HL-60 (cell line): ENCODE measurements around the gene MXD4.

ENCODE experiments used
- GABPA ChIP-seq: IDR thresholded peaks from 2 replicates; pipeline ENCODE4 v1.6.1; 2012; ENCODE audit warnings: low read depth
- POLR2AphosphoS5 ChIP-seq: IDR thresholded peaks from 2 replicates; pipeline ENCODE4 v1.6.1; 2012; ENCODE audit warnings: low read depth
- SPI1 ChIP-seq: IDR thresholded peaks from 2 replicates; pipeline ENCODE4 v1.6.1; 2012; ENCODE audit warnings: low read depth, mild to moderate bottlenecking, borderline replicate concordance

DNA sequence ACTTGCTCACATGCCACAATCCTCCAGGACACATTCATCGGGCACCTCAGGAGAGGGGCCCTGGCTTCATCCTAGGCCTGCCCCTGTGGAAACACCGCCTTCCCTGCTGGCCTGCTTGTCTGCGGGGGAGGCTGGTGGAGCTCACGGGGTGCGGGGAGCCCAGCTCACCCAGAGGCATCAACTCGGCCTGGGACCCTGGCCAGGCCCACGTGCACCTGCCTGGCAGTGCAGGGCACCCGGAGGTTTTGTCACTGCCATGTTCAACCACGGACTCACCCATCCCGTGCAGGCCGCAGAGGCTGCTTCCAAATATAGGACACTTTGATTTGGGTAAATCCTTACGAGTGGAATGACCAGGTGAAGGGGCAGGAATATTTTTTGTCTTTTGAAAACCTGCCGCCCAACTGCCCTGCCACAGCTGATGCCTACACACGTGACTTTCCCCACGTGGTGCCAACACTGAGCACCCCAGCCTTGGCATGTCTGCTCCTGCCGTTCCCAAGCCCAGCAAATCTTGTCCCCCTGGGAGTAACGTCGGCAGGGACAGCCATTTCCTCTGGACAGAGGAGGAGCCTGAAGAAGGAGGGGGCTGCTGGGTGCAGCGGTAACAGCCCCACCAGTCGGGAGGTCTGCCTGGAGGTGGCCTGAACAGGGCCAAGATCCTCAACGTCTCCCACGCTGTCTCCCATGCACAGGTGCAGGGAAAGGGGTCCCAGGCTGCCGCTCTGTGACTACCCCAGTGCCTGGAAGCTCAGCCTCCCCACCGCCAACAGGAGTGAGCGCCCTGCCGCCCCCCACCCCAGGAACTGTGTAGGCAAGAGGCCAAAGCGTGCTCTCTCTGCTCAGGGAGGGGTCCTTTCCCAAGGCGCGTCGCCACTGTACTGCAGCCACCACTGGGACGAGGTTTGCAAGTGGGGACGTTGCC, 8.5 kb downstream of the MXD4 start:
- no peak for TF ChIP-seq POLR2AphosphoS5
- TF ChIP-seq SPI1 = no peak
- no peak for TF ChIP-seq GABPA
